ENCODE results near the gene UFM1.
A peak's percentile ranks its signal among the peaks of the same experiment; 100 is the strongest.
"Not testable (repeated sequence)": the region's sequence is repeated elsewhere in the genome, so short reads cannot be mapped to it uniquely, and the experiment has no call there.

Gene UFM1

GRCh38 chr13:38366954-38367645 is 17.4 kb downstream of the UFM1 start:
- DNase-seq = no peak

GRCh38 chr13:38369058-38369457 is 19.4 kb downstream of the UFM1 start:
- no peak for DNase-seq

- DNase-seq = not testable (repeated sequence)
Measured at GRCh38 chr13:38370096-38370495, 20.4 kb downstream of the UFM1 start.

GRCh38 chr13:38372820-38373383 is 23.3 kb downstream of the UFM1 start:
- no peak for DNase-seq

- DNase-seq = no peak
Measured at GRCh38 chr13:38376546-38376945, 26.9 kb downstream of the UFM1 start.

GRCh38 chr13:38381890-38382289 is 32.2 kb downstream of the UFM1 start:
- DNase-seq = no peak

GRCh38 chr13:38382946-38383345 is 33.3 kb downstream of the UFM1 start:
- no peak for DNase-seq

- DNase-seq = no peak
Measured at GRCh38 chr13:38384171-38384570, 34.5 kb downstream of the UFM1 start.

- no peak for DNase-seq
Measured at GRCh38 chr13:38385153-38385891, 35.7 kb downstream of the UFM1 start.

- DNase-seq = no peak
Measured at GRCh38 chr13:38386421-38386820, 36.8 kb downstream of the UFM1 start.

- no peak for DNase-seq
Measured at GRCh38 chr13:38391341-38391740, 41.7 kb downstream of the UFM1 start.

- peak; percentile 9 for DNase-seq
Measured at GRCh38 chr13:38394777-38395496, 45.3 kb downstream of the UFM1 start.

GRCh38 chr13:38395497-38395788 is 45.8 kb downstream of the UFM1 start:
- no peak for DNase-seq

- DNase-seq = no peak
Measured at GRCh38 chr13:38398711-38399493, 49.3 kb downstream of the UFM1 start.

GRCh38 chr13:38399535-38399934 is 49.9 kb downstream of the UFM1 start:
- no peak for DNase-seq

- DNase-seq = no peak
Measured at GRCh38 chr13:38401276-38401675, 51.6 kb downstream of the UFM1 start.

GRCh38 chr13:38405216-38405615 is 55.6 kb downstream of the UFM1 start:
- no peak for DNase-seq

GRCh38 chr13:38409771-38410170 is 60.1 kb downstream of the UFM1 start:
- no peak for DNase-seq

- DNase-seq = no peak
Measured at GRCh38 chr13:38412266-38412665, 62.6 kb downstream of the UFM1 start.
